Spinal cord (tissue), 10 donors: ENCODE results near the gene RNF112. TPM values are rescaled to one million over a fixed set of nuclear protein-coding genes. Genes with fewer than 3 reads are reported as not detected.
"Not testable (repeated sequence)": the region's sequence is repeated elsewhere in the genome, so short reads cannot be mapped to it uniquely, and the experiment has no call there.

Source experiments
- DNase-seq, 6 donors: peaks; one replicate each; pipeline versions ENCODE4 v3.0.0 to v3.0.0-alpha.2; 2013 to 2015; ENCODE audit warnings: low spot score in 6 of 6, low read depth in 4 of 6
- H3K27ac ChIP-seq: one replicate; pipeline ENCODE4 v1.5.1; 2013; ENCODE audit warnings: low read depth, low read length, control low read depth
- H3K27me3 ChIP-seq: one replicate; pipeline ENCODE4 v1.6.1; 2013; ENCODE audit warnings: low read length; ENCODE audit not compliant: control insufficient read depth, insufficient read depth
- H3K36me3 ChIP-seq: one replicate; pipeline ENCODE4 v1.6.1; 2013; ENCODE audit warnings: low read length; ENCODE audit not compliant: control insufficient read depth, insufficient read depth
- H3K4me1 ChIP-seq: one replicate; pipeline ENCODE4 v1.6.1; 2013; ENCODE audit warnings: low read length; ENCODE audit not compliant: control insufficient read depth, insufficient read depth
- H3K4me3 ChIP-seq: one replicate; pipeline ENCODE4 v1.5.1; 2013; ENCODE audit warnings: low read depth, low read length, control low read depth
- H3K9me3 ChIP-seq: one replicate; pipeline ENCODE4 v1.6.1; 2013; ENCODE audit warnings: low read length; ENCODE audit not compliant: control insufficient read depth, insufficient read depth
- WGBS: methylation state at CpG from one replicate; pipeline ENCODE4 v1.1.5; 2013; ENCODE audit warnings: missing lambda C conversion rate; ENCODE audit not compliant: insufficient coverage; 5-methylcytosine and 5-hydroxymethylcytosine counted together
- polyA plus RNA-seq, 2 donors: library from polyadenylated mRNA; unstranded; fragments of 120-200 nt; gene quantifications; one replicate each; pipeline ENCODE4 v1.2.1, GENCODE V29; 2013; ENCODE audit not compliant: insufficient read length in 2 of 2
- total RNA-seq, 2 donors: library from RNA; depleted of rRNA in 1 of 2; stranded (reverse); fragments of 120-200 nt in 1 of 2; fragments of >200 nt in 1 of 2; gene quantifications; one replicate each; pipeline versions ENCODE4 v1.2.3 to v1.2.4, GENCODE V29; 2013 to 2014
- donor health status: healthy.

Gene RNF112
- total and polyA plus RNA-seq, 4 donors, result 7.9 to 31.8 (median 18.7) TPM

DNA sequence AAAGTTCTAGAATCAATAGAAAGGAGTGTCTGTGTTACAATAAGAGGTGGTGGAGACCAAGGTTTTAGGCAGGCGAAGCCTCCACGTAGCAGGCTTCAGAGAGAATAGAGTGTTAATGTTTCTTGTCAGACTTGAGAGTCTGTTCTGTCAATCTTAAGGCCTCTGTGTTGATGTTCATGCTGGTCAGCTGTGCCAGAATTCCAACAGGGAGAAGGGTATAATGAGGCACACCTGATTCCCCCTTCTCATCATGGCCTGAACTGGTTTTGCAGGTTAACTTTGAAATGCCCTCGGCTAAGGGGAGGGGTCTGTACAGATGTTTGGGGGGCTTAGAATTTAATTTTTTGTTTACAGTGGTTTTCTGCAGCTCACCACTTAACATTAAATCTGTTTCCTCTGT is 46.0 kb downstream of the RNF112 start:
- Histone ChIP-seq H3K27ac (no peak overlapping the region), H3K4me1 (peaks cover 19% of the 10 kb centered on the region), H3K4me3 (no peak overlapping the region), H3K27me3 (no peaks in the 10 kb centered on the region), H3K9me3 (no peaks in the 10 kb centered on the region), H3K36me3 (no peaks in the 10 kb centered on the region)
- DNase-seq, result no peak
- WGBS, result 94% methylated on average over 2 of the region's 3 CpGs

- peaks cover 19% of the 10 kb centered on the region for H3K4me1 ChIP-seq
- H3K36me3 ChIP-seq, result no peaks in the 10 kb centered on the region
- WGBS, result 52% methylated on average over 3 of the region's 5 CpGs
- H3K27ac ChIP-seq, result no peak overlapping the region
- no peaks in the 10 kb centered on the region for H3K9me3 ChIP-seq
- no peak for DNase-seq
- H3K27me3 ChIP-seq, result no peaks in the 10 kb centered on the region
- H3K4me3 ChIP-seq, result no peak overlapping the region
Observed at GRCh38 chr17:19457830-19458271, 46.8 kb downstream of the RNF112 start.

DNA sequence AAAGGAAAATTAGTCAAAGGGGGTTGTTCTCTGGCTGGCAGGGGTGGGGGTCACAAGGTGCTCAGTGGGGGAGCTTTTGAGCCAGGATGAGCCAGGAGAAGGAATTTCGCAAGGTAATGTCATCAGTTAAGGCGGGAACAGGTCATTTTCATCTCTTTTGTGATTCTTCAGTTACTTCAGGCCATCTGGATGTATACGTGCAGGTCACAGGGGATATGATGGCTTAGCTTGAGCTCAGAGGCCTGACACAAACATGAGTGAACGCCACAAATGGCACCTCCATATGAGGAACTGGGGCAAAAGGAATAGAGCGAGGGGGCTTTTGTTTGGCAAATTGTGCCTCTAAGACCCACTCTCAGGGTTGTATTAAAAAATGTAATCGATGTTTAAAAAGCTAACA is 47.4 kb downstream of the RNF112 start:
- H3K36me3 ChIP-seq, H3K27me3 ChIP-seq, H3K4me3 ChIP-seq, DNase-seq, H3K9me3 ChIP-seq, H3K27ac ChIP-seq: not testable (repeated sequence)
- WGBS, result 96% methylated on average over 4 of the region's 6 CpGs
- H3K4me1 ChIP-seq, result peaks cover 26% of the 10 kb centered on the region

GRCh38 chr17:19459018-19459655 is 48.1 kb downstream of the RNF112 start:
- H3K9me3 ChIP-seq, H3K27me3 ChIP-seq, H3K36me3 ChIP-seq, H3K4me3 ChIP-seq, H3K27ac ChIP-seq, DNase-seq: not testable (repeated sequence)
- H3K4me1 ChIP-seq, result peaks cover 32% of the 10 kb centered on the region
- 0% methylated on average over 1 of the region's 1 CpG for WGBS

- Histone ChIP-seq H3K27me3 (no peaks in the 10 kb centered on the region), H3K9me3 (no peaks in the 10 kb centered on the region), H3K36me3 (no peaks in the 10 kb centered on the region), H3K4me3 (no peak overlapping the region), H3K4me1 (peaks cover 45% of the 10 kb centered on the region), H3K27ac (peak overlapping the region; percentile 65)
- 30% methylated on average over 2 of the region's 3 CpGs for WGBS
- DNase-seq, result no peak
Observed at GRCh38 chr17:19460700-19461099, 49.7 kb downstream of the RNF112 start.

DNA sequence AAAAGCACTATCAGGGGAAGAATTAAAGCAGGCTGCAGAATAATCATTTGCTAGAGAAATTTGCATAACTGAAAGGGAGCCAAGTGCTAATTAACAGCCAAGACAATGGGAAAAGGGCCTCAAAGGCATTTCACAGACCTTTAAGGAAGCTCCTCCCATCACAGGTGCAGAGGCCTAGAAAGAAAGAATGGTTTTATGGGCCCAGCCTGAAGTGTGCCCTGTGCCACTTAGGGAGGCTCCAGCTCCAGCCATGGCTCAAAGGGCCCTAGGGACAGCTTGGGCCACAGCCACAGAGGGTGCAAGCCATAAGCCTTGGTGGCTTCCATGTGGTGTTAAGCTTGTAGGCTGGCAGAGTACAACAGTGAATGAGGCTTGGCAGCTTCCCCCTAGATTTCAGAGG is 50.1 kb downstream of the RNF112 start:
- DNase-seq, result peak in 2 of 6 donors; percentile 93 to 96
- no peaks in the 10 kb centered on the region for H3K27me3 ChIP-seq
- peak overlapping the region; percentile 65 for H3K27ac ChIP-seq
- no peaks in the 10 kb centered on the region for H3K36me3 ChIP-seq
- no peaks in the 10 kb centered on the region for H3K9me3 ChIP-seq
- no peak overlapping the region for H3K4me3 ChIP-seq
- H3K4me1 ChIP-seq, result peaks cover 45% of the 10 kb centered on the region

GRCh38 chr17:19461681-19462080 is 50.6 kb downstream of the RNF112 start:
- WGBS, result 94% methylated on average over 3 of the region's 4 CpGs
- no peak overlapping the region for H3K4me3 ChIP-seq

DNA sequence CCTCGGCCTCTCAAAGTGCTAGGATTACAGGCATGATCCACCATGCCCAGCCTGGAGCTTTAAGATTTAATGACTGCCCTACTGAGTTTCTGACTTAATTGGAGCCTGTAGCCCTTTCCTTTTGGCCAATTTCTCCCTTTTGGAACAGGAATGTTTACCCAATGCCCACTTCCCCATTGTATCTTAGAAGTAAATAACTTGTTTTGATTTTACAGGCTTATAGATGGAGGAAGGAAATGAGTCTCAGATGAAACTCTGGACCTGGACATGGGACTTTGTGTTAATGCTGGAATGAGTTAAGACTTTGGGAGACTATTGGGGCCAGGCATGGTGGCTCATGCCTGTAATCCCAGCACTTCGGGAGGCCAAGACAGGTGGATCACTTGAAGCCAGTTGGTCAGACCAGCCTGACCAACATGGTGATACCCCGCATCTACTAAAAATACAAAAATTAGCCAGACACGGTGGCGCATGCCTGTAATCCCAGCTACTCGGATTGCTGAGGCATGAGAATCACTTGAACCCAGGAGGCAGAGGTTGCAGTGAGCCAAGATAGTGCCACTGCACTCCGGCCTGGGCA is 51.5 kb downstream of the RNF112 start:
- not testable (repeated sequence) for H3K4me3 ChIP-seq, H3K9me3 ChIP-seq, H3K36me3 ChIP-seq, H3K27ac ChIP-seq, DNase-seq, H3K27me3 ChIP-seq
- WGBS, result 94% methylated on average over 7 of the region's 7 CpGs
- H3K4me1 ChIP-seq, result peaks cover 45% of the 10 kb centered on the region

More at GRCh38 chr17:19461681-19462080, 50.6 kb downstream of the RNF112 start:
- H3K4me1 ChIP-seq, result peaks cover 45% of the 10 kb centered on the region
- H3K27ac ChIP-seq, result peak overlapping the region; percentile 65
- DNase-seq, result no peak
- no peaks in the 10 kb centered on the region for H3K9me3 ChIP-seq
- H3K36me3 ChIP-seq, result no peaks in the 10 kb centered on the region
- H3K27me3 ChIP-seq, result no peaks in the 10 kb centered on the region

GRCh38 chr17:19464031-19465026 is 53.3 kb downstream of the RNF112 start:
- no peak overlapping the region for H3K4me3 ChIP-seq
- DNase-seq, result peak in 2 of 6 donors; percentile 74 to 77
- peaks cover 45% of the 10 kb centered on the region for H3K4me1 ChIP-seq
- no peaks in the 10 kb centered on the region for H3K36me3 ChIP-seq
- no peaks in the 10 kb centered on the region for H3K9me3 ChIP-seq
- H3K27me3 ChIP-seq, result no peaks in the 10 kb centered on the region
- 29% methylated on average over 13 of the region's 14 CpGs for WGBS
- H3K27ac ChIP-seq, result peak overlapping the region; percentile 88
